HFFc6 (cell line): ENCODE measurements around the gene NPTX1. TPM values are rescaled to one million over a fixed set of nuclear protein-coding genes. Genes with fewer than 3 reads are reported as not detected.
A peak's percentile ranks its signal among the peaks of the same experiment; 100 is the strongest.

Source experiments
- DNase-seq: peaks from one replicate; pipeline ENCODE4 v3.0.0-alpha.2; 2018
- H3K27ac Mint-ChIP-seq: 2 replicates; pipeline ENCODE4 v1.8.0; 2020; ENCODE audit warnings: mild to moderate bottlenecking, mixed read lengths
- H3K27me3 Mint-ChIP-seq: 2 replicates; pipeline ENCODE4 v1.8.0; 2021; ENCODE audit warnings: mild to moderate bottlenecking, moderate library complexity, mixed read lengths; ENCODE audit not compliant: insufficient read depth
- H3K36me3 Mint-ChIP-seq: 2 replicates; pipeline ENCODE4 v1.8.0; 2021; ENCODE audit warnings: low read depth, mixed read lengths
- H3K4me1 Mint-ChIP-seq: 2 replicates; pipeline ENCODE4 v1.8.0; 2020; ENCODE audit warnings: low read depth, mixed read lengths
- H3K4me3 Mint-ChIP-seq: 2 replicates; pipeline ENCODE4 v1.8.0; 2020; ENCODE audit warnings: mild to moderate bottlenecking, moderate library complexity, mixed read lengths
- H3K9me3 Mint-ChIP-seq: 2 replicates; pipeline ENCODE4 v1.8.0; 2020; ENCODE audit warnings: mild to moderate bottlenecking, mixed read lengths
- total RNA-seq, 6 experiments: library from RNA; stranded (reverse); fragmentation: NEBNext Ultra II Directional; extraction: Animal tissue kit (Norgen Biotek cat#: 25700); gene quantifications; 2 replicates in 1 of 6; 3 replicates in 5 of 6; pipeline ENCODE4 v1.2.3, GENCODE V29; 2021
- TF ChIP-seq, protein P1 (sequence below): fragments of 200-600 bp; sonication (generic); IDR thresholded peaks from 2 replicates; pipeline ENCODE4 v1.5.0; 2021; ENCODE audit warnings: antibody characterized with exemption, mild to moderate bottlenecking

The NPTX1 gene
- total RNA-seq, 6 experiments from 2014 or later, result 0.26 to 2.9 (median 2.6) TPM

DNA sequence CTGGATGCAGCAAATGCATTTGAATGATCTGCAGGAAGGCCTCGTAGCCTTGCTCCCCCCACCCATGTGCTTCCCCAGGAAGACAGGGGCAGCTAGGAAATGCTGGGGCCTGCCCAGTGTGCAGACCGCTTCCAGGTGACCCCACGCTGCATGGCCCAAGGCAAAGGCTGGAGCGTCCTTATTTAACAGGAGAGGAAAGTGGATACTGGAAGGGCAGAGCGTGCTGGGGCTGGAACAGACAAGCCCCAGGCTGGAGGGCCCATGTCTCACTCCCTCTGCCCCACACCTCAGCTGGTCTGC, 26.1 kb upstream of the NPTX1 start:
- Mint-ChIP-seq H3K9me3 (peaks cover 5% of the 10 kb centered on the region; the same call in 1 of the 2 replicates), H3K27ac (peak overlapping the region; percentile 76; the same call in 1 of the 2 replicates), H3K4me3 (no peak overlapping the region; the same call in 1 of the 2 replicates), H3K27me3 (peaks cover 7% of the 10 kb centered on the region), H3K36me3 (no peaks in the 10 kb centered on the region), H3K4me1 (peaks cover 28% of the 10 kb centered on the region)
- TF ChIP-seq, protein P1, sequence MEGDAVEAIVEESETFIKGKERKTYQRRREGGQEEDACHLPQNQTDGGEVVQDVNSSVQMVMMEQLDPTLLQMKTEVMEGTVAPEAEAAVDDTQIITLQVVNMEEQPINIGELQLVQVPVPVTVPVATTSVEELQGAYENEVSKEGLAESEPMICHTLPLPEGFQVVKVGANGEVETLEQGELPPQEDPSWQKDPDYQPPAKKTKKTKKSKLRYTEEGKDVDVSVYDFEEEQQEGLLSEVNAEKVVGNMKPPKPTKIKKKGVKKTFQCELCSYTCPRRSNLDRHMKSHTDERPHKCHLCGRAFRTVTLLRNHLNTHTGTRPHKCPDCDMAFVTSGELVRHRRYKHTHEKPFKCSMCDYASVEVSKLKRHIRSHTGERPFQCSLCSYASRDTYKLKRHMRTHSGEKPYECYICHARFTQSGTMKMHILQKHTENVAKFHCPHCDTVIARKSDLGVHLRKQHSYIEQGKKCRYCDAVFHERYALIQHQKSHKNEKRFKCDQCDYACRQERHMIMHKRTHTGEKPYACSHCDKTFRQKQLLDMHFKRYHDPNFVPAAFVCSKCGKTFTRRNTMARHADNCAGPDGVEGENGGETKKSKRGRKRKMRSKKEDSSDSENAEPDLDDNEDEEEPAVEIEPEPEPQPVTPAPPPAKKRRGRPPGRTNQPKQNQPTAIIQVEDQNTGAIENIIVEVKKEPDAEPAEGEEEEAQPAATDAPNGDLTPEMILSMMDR, result no peak
- no peak for DNase-seq

DNA sequence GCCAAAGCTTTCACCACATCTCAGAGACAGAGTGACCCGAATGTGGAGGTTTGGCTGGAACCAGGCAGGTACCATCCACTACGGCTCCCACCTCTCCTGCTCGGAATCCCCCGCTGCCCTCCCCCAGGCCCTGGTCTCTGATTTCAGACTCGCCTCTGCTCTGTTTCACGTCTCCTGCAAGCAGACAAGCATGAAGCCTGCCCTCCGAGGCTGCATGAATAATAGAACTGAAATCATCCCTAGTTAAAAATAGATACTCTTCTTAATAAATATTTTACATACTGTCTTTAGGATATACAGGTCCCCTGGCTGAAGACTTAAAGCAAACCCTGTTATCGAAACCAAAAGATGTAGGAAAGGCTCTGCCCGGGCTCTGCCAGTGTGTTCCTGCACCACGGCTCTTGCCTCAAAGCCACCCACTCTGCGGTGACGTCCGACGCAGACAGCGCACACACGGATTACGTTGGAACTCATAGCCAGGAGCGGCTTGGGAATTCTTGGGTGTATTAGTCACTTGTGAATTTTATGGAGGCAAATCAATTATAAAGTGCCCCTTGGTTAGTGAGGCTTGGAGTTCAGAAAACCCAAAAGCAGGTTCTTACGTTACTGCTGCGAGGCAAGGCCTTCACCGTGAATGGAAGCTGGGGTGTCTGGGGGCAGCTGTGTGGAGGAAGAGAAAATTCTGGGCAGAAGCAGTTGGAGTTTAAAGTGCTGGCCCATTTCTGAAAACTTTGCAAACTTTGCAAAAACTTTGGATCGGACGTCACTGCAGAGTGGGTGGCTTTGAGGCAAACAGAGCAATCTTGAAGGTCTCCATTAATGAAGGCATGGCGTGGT, 25.6 kb upstream of the NPTX1 start:
- H3K27me3 Mint-ChIP-seq, result peaks cover 7% of the 10 kb centered on the region
- peaks cover 5% of the 10 kb centered on the region; the same call in 1 of the 2 replicates for H3K9me3 Mint-ChIP-seq
- H3K27ac Mint-ChIP-seq, result peak overlapping the region; percentile 76
- DNase-seq, result peak; percentile 37
- peak overlapping the region; percentile 31 for H3K4me3 Mint-ChIP-seq
- H3K36me3 Mint-ChIP-seq, result no peaks in the 10 kb centered on the region
- H3K4me1 Mint-ChIP-seq, result peaks cover 28% of the 10 kb centered on the region
- TF ChIP-seq, protein P1, result no peak

DNA sequence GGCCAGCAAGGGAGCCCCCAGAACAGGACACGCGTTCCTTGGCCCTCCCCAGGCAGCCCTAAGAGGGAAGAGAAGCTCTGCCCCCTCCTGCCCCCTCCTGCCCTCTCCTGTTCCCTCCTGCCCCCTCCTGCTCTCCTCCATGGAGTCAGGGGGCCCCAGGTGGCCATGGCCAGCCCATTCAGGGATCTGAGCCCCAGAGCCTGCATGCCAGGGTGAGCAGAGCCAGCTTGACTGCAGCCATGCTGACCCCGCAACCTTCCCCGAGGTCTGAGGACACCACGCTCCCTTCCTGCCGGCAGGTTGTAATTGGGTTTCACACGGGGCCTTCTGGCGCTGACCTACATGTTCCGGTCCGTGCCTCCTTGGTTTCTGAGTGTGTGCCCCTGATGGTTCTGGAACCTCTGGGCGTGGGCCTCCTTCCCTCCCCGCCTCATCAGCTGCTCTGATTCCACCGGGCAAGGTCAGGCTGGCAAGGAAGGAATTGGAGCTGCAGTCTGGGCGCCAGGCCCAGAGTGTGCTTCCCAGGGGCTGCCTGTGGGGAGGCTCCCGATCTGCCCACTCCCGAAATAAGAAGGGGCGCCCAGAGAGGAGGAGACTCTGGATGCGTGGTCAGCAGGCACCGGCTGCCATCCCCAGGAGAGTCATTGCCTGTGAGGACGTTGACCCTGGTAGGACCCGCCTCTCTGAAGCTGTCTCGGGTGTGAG, 23.7 kb upstream of the NPTX1 start:
- peaks cover 24% of the 10 kb centered on the region for H3K4me1 Mint-ChIP-seq
- no peak overlapping the region for H3K4me3 Mint-ChIP-seq
- H3K27me3 Mint-ChIP-seq, result peaks cover 13% of the 10 kb centered on the region
- H3K9me3 Mint-ChIP-seq, result peaks cover 5% of the 10 kb centered on the region; the same call in 1 of the 2 replicates
- no peak for DNase-seq
- no peak overlapping the region for H3K27ac Mint-ChIP-seq
- no peaks in the 10 kb centered on the region for H3K36me3 Mint-ChIP-seq
- TF ChIP-seq, protein P1, result no peak

DNA sequence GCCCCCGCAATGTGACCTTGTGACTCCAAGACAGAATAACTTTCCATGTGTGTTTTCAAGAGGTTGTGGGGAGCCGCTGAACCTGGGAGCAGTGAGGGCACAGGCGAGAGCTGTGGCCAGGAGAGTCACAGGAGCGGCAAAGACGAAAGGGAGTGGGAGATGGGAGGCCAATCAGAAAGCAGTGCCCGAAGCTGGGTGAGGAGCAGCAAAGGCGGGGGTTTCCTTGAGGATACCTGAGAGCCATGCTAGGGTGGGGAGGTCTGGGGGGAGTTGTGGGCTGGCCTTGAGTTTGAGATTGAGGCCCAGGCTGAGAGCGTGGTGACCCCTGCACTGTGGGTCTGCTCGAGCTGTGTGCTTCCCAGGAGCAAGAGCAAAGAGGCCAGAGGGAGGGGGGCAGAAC, 23.2 kb upstream of the NPTX1 start:
- Mint-ChIP-seq H3K4me1 (peaks cover 19% of the 10 kb centered on the region), H3K27ac (no peak overlapping the region), H3K36me3 (no peaks in the 10 kb centered on the region), H3K27me3 (peaks cover 14% of the 10 kb centered on the region), H3K4me3 (no peak overlapping the region), H3K9me3 (peaks cover 5% of the 10 kb centered on the region; the same call in 1 of the 2 replicates)
- TF ChIP-seq, protein P1, result no peak
- no peak for DNase-seq

DNA sequence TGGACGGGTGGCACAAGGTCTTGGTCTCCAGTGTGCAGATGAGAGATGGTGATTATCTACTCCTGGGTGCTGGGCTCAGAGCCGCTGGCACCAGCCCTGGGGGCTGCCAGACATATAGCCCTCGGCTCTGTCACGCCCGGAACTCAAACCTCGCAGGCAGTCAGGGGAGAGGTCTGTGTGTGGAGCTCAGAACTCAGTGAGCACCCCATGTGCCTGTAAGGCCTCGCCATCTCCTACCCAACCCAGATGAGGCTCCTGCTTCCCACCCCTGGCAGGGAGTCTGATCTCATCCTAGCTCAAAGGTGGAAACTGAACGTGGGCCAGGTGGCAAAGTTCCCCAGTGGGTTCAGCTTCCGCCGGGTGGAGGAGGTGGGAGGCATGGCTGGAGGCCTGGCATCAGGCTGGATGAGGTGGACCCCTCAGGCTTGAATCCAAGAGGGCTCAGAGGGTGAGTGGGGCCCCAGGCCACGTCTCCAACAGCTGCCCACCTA, 22.6 kb upstream of the NPTX1 start:
- TF ChIP-seq, protein P1, result no peak
- Mint-ChIP-seq H3K4me1 (peaks cover 13% of the 10 kb centered on the region), H3K27ac (no peak overlapping the region), H3K9me3 (peaks cover 5% of the 10 kb centered on the region; the same call in 1 of the 2 replicates), H3K27me3 (peaks cover 15% of the 10 kb centered on the region), H3K4me3 (no peak overlapping the region), H3K36me3 (no peaks in the 10 kb centered on the region)
- DNase-seq, result no peak
